ENCODE data around the gene VASH2.

VASH2 gene

GRCh38 chr1:213032651-213033050 is 82.3 kb downstream of the VASH2 start:
- H3K4me3 ChIP-seq (ENCODE audit: control insufficient read depth, low read depth, low read length): no peak overlapping the region
- no peak for DNase-seq (ENCODE audit: low read depth)
- no peak for TF ChIP-seq CTCF (IDR thresholded peaks at IDR 0.05; ENCODE audit: control insufficient read depth, insufficient read depth, low read depth, low read length, missing control alignments)

- no peak overlapping the region for H3K4me3 ChIP-seq (ENCODE audit: control insufficient read depth, low read depth, low read length)
- no peak for TF ChIP-seq CTCF (IDR thresholded peaks at IDR 0.05; ENCODE audit: control insufficient read depth, insufficient read depth, low read depth, low read length, missing control alignments)
Measured at GRCh38 chr1:213034713-213035112, 84.4 kb downstream of the VASH2 start.

GRCh38 chr1:213035573-213035972 is 85.2 kb downstream of the VASH2 start:
- DNase-seq (ENCODE audit: low read depth): no peak

More at GRCh38 chr1:213034713-213035112, 84.4 kb downstream of the VASH2 start:
- no peak for DNase-seq (ENCODE audit: low read depth)

More at GRCh38 chr1:213035573-213035972, 85.2 kb downstream of the VASH2 start:
- TF ChIP-seq CTCF (IDR thresholded peaks at IDR 0.05; ENCODE audit: control insufficient read depth, insufficient read depth, low read depth, low read length, missing control alignments): no peak
- H3K4me3 ChIP-seq (ENCODE audit: control insufficient read depth, low read depth, low read length): no peak overlapping the region
